K562 (cell line): ENCODE results near the gene ORAI3. TPM values are rescaled to one million over a fixed set of nuclear protein-coding genes. Genes with fewer than 3 reads are reported as not detected.
A peak's percentile ranks its signal among the peaks of the same experiment; 100 is the strongest.

Source experiments
- ATF1 ChIP-seq, 2 experiments: fragments of 450-650 bp in 1 of 2; IDR thresholded peaks; 2 replicates each; pipeline ENCODE4 v1.6.1; 2016; ENCODE audit warnings: missing compliant biosample characterization in 1 of 2, missing genetic modification characterization in 1 of 2
- BRD9 ChIP-seq: fragments of 450-650 bp; IDR thresholded peaks from 2 replicates; pipeline ENCODE4 v1.6.1; 2018; ENCODE audit warnings: low read depth; ENCODE audit not compliant: partially characterized antibody
- CXXC5 ChIP-seq: fragments of 250-450 bp; sonication (Bioruptor Pico); IDR thresholded peaks from 2 replicates; pipeline ENCODE4 v1.8.0; 2022; ENCODE audit warnings: inconsistent platforms, mild to moderate bottlenecking, moderate library complexity
- FOXK2 ChIP-seq, 2 experiments: fragments of 450-650 bp; IDR thresholded peaks in 1 of 2; conservative IDR thresholded peaks in 1 of 2; 2 replicates each; pipeline ENCODE4 v1.6.1; 2016; ENCODE audit warnings: low read depth in 2 of 2, mild to moderate bottlenecking in 1 of 2
- GTF2E2 ChIP-seq: fragments of 200-800 bp; sonication (Bioruptor generic); IDR thresholded peaks from 2 replicates; pipeline ENCODE4 v1.6.1; 2016; ENCODE audit warnings: missing genetic modification characterization, missing compliant biosample characterization
- GTF2F1 ChIP-seq: IDR thresholded peaks from 2 replicates; pipeline ENCODE4 v1.6.1; 2011; ENCODE audit warnings: low read depth, low read length, improper control_type of control experiment
- HNRNPLL ChIP-seq: fragments of 200-400 bp; formaldehyde crosslinking; IDR thresholded peaks from 2 replicates; pipeline ENCODE4 v1.6.1; 2017; ENCODE audit warnings: low read length, low read depth, mild to moderate bottlenecking; ENCODE audit not compliant: poor library complexity, severe bottlenecking
- MAZ ChIP-seq, 2 experiments: fragments of 450-650 bp in 1 of 2; sonication (generic) in 1 of 2; formaldehyde crosslinking; IDR thresholded peaks in 1 of 2; conservative IDR thresholded peaks in 1 of 2; 2 replicates each; pipeline versions ENCODE4 v1.4.0 to v1.5.0; 2020; ENCODE audit warnings: mild to moderate bottlenecking in 1 of 2, missing genetic modification reagents in 1 of 2
- MEIS2 ChIP-seq: fragments of 450-650 bp; IDR thresholded peaks from 2 replicates; pipeline ENCODE4 v1.6.1; 2014; ENCODE audit warnings: mild to moderate bottlenecking; ENCODE audit not compliant: partially characterized antibody
- MYBL2 ChIP-seq, 2 experiments: fragments of 450-650 bp in 1 of 2; sonication (generic) in 1 of 2; formaldehyde crosslinking in 1 of 2; IDR thresholded peaks; 2 replicates each; pipeline versions ENCODE4 v1.6.1 to v1.8.1; 2017 to 2022; ENCODE audit warnings: borderline replicate concordance in 1 of 2, inconsistent platforms in 1 of 2, low read depth in 1 of 2, mild to moderate bottlenecking in 1 of 2, missing genetic modification reagents in 1 of 2, moderate library complexity in 1 of 2
- NBN ChIP-seq: fragments of 450-650 bp; IDR thresholded peaks from 2 replicates; pipeline ENCODE4 v1.6.1; 2016; ENCODE audit warnings: low read depth, mild to moderate bottlenecking
- NCOA4 ChIP-seq: fragments of 450-650 bp; IDR thresholded peaks from 2 replicates; pipeline ENCODE4 v1.6.1; 2018; ENCODE audit warnings: mild to moderate bottlenecking; ENCODE audit not compliant: partially characterized antibody
- NELFE ChIP-seq: IDR thresholded peaks from 2 replicates; pipeline ENCODE4 v1.6.1; 2011; ENCODE audit warnings: mild to moderate bottlenecking; ENCODE audit not compliant: insufficient read depth, insufficient read length
- RFX7 ChIP-seq: fragments of 250-450 bp; sonication (Bioruptor Pico); IDR thresholded peaks from 2 replicates; pipeline ENCODE4 v1.5.1; 2021; ENCODE audit warnings: mild to moderate bottlenecking
- SMAD4 ChIP-seq: fragments of 250-450 bp; sonication (Bioruptor Pico); conservative IDR thresholded peaks from 2 replicates; pipeline ENCODE4 v1.8.0; 2021; ENCODE audit warnings: inconsistent platforms, mild to moderate bottlenecking, moderate library complexity
- SUPT5H ChIP-seq: fragments of 450-650 bp; IDR thresholded peaks from 2 replicates; pipeline ENCODE4 v1.6.1; 2016
- ZKSCAN8 ChIP-seq: fragments of 200-800 bp; sonication (Bioruptor generic); IDR thresholded peaks from 2 replicates; pipeline ENCODE4 v1.6.1; 2016; ENCODE audit warnings: missing genetic modification characterization, missing compliant biosample characterization
- polyA plus RNA-seq, 8 experiments: library from polyadenylated mRNA; depleted of rRNA in 4 of 8; stranded (reverse) in 5 of 8; unstranded in 3 of 8; fragments of >200 nt; fragmentation: Nextera tagmentation in 2 of 8; fragmentation: Illumina TruSeq in 1 of 8; extraction: Ambion mirVana in 2 of 8; extraction: Trizol in 1 of 8; gene quantifications; 2 replicates each; pipeline versions ENCODE4 v1.2.1 to v1.2.3, GENCODE V29; 2011 to 2014; ENCODE audit warnings: inconsistent platforms in 1 of 8, missing spikeins in 1 of 8
- total RNA-seq, 7 experiments: library from RNA; depleted of rRNA in 6 of 7; stranded (reverse); fragments of >200 nt in 6 of 7; fragmentation: Illumina TruSeq in 2 of 7; extraction: Trizol in 2 of 7; gene quantifications; 2 replicates each; pipeline versions ENCODE4 v1.2.1 to v1.2.3, GENCODE V29; 2011 to 2021; ENCODE audit warnings: low replicate concordance in 1 of 7
- TF ChIP-seq, protein P1 (sequence below): fragments of 250-450 bp; sonication (Bioruptor Pico); IDR thresholded peaks from 2 replicates; pipeline ENCODE4 v1.4.0; 2020; ENCODE audit warnings: mild to moderate bottlenecking, moderate library complexity, borderline replicate concordance
- TF ChIP-seq, protein P2 (sequence below), 2 experiments: fragments of 450-650 bp; IDR thresholded peaks; 2 replicates each; pipeline ENCODE4 v1.6.1; 2018; ENCODE audit warnings: mild to moderate bottlenecking in 2 of 2, low read depth in 1 of 2; ENCODE audit not compliant: partially characterized antibody in 2 of 2
- TF ChIP-seq, protein P3 (sequence below): fragments of 450-650 bp; formaldehyde crosslinking; IDR thresholded peaks from 2 replicates; pipeline ENCODE4 v1.4.0; 2022; ENCODE audit warnings: missing genetic modification characterization

The ORAI3 gene
- total and polyA plus RNA-seq, 9 of the 15 experiments (the other 6 are each of a cell fraction or from before 2014, with no cell fraction given) = 4.9 to 23.3 (median 14.1) TPM

DNA sequence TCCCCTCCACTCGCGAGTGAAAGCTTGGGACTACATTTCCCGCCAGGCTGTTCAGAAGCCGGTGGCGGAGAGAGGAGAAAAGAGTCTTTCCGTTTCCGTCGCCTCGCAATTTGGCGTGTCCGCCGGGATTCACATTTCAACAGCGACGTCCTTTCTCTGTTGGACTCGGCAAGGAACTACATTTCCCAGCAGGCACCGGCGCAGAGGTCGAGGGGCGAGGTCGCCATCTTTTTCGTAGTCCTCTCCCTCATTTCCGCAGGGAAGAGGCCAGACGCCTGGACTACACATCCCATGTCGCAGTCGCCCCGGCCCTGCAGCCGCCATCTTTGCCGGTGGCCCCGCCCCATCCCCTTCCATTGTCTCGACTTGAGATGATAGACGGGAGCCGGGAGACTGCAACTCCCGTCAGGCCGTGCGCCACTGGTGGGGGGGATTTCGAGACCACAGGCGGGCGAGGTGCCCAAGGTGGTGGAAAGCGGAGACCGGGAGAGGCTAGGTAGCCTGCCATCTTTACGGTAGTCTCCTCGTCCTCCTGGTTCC, 26.4 kb upstream of the ORAI3 start (continued):
- TF ChIP-seq HNRNPLL (no peak), ZKSCAN8 (CRISPR knock-in tag) (no peak), BRD9 (no peak), NELFE (no peak), MYBL2 (IDR thresholded peaks at IDR 0.05; ENCODE audit: low read depth) (no peak), MYBL2 (CRISPR knock-in tag; IDR thresholded peaks at IDR 0.05; ENCODE audit: borderline replicate concordance) (no peak), ATF1 (CRISPR knock-in tag; IDR thresholded peaks at IDR 0.05) (peak; percentile 58; the same call in 1 of the 2 replicates), ATF1 (tag; IDR thresholded peaks at IDR 0.05) (peak; percentile 97), MAZ (CRISPR knock-in tag; conservative IDR thresholded peaks at IDR 0.05 in 1 of 2, IDR thresholded peaks at IDR 0.05 in 1 of 2) (peak in 1 of 2 experiments; percentile 9; a peak in 2 of 4 replicates), SMAD4 (peak; percentile 13; the same call in 1 of the 2 replicates), CXXC5 (CRISPR knock-in tag) (peak; percentile 91), FOXK2 (conservative IDR thresholded peaks at IDR 0.05 in 1 of 2, IDR thresholded peaks at IDR 0.05 in 1 of 2; ENCODE audit: low read depth in 2 of 2) (no peak), GTF2E2 (tag) (no peak; the same call in 1 of the 2 replicates), MEIS2 (peak; percentile 68), GTF2F1 (no peak), NBN (no peak), NCOA4 (no peak), RFX7 (CRISPR knock-in tag) (no peak), SUPT5H (no peak)
- TF ChIP-seq, protein P1, sequence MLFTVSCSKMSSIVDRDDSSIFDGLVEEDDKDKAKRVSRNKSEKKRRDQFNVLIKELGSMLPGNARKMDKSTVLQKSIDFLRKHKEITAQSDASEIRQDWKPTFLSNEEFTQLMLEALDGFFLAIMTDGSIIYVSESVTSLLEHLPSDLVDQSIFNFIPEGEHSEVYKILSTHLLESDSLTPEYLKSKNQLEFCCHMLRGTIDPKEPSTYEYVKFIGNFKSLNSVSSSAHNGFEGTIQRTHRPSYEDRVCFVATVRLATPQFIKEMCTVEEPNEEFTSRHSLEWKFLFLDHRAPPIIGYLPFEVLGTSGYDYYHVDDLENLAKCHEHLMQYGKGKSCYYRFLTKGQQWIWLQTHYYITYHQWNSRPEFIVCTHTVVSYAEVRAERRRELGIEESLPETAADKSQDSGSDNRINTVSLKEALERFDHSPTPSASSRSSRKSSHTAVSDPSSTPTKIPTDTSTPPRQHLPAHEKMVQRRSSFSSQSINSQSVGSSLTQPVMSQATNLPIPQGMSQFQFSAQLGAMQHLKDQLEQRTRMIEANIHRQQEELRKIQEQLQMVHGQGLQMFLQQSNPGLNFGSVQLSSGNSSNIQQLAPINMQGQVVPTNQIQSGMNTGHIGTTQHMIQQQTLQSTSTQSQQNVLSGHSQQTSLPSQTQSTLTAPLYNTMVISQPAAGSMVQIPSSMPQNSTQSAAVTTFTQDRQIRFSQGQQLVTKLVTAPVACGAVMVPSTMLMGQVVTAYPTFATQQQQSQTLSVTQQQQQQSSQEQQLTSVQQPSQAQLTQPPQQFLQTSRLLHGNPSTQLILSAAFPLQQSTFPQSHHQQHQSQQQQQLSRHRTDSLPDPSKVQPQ (CRISPR knock-in tag) = no peak
- TF ChIP-seq, protein P2, sequence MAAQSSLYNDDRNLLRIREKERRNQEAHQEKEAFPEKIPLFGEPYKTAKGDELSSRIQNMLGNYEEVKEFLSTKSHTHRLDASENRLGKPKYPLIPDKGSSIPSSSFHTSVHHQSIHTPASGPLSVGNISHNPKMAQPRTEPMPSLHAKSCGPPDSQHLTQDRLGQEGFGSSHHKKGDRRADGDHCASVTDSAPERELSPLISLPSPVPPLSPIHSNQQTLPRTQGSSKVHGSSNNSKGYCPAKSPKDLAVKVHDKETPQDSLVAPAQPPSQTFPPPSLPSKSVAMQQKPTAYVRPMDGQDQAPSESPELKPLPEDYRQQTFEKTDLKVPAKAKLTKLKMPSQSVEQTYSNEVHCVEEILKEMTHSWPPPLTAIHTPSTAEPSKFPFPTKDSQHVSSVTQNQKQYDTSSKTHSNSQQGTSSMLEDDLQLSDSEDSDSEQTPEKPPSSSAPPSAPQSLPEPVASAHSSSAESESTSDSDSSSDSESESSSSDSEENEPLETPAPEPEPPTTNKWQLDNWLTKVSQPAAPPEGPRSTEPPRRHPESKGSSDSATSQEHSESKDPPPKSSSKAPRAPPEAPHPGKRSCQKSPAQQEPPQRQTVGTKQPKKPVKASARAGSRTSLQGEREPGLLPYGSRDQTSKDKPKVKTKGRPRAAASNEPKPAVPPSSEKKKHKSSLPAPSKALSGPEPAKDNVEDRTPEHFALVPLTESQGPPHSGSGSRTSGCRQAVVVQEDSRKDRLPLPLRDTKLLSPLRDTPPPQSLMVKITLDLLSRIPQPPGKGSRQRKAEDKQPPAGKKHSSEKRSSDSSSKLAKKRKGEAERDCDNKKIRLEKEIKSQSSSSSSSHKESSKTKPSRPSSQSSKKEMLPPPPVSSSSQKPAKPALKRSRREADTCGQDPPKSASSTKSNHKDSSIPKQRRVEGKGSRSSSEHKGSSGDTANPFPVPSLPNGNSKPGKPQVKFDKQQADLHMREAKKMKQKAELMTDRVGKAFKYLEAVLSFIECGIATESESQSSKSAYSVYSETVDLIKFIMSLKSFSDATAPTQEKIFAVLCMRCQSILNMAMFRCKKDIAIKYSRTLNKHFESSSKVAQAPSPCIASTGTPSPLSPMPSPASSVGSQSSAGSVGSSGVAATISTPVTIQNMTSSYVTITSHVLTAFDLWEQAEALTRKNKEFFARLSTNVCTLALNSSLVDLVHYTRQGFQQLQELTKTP (IDR thresholded peaks at IDR 0.05; ENCODE audit: low read depth in 1 of 2, partially characterized antibody in 2 of 2) = peak in 1 of 2 experiments; percentile 97
- TF ChIP-seq, protein P3, sequence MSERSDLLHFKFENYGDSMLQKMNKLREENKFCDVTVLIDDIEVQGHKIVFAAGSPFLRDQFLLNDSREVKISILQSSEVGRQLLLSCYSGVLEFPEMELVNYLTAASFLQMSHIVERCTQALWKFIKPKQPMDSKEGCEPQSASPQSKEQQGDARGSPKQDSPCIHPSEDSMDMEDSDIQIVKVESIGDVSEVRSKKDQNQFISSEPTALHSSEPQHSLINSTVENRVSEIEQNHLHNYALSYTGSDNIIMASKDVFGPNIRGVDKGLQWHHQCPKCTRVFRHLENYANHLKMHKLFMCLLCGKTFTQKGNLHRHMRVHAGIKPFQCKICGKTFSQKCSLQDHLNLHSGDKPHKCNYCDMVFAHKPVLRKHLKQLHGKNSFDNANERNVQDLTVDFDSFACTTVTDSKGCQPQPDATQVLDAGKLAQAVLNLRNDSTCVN (CRISPR knock-in tag) = no peak
